H1 (cell line): ENCODE results near the gene MSANTD7. TPM values are rescaled to one million over a fixed set of nuclear protein-coding genes. Genes with fewer than 3 reads are reported as not detected.

Source experiments
- ASH2L ChIP-seq: fragments of 200-600, 300-600 bp; sonication (generic); IDR thresholded peaks from one replicate; pipeline ENCODE4 v1.7.1; 2017; ENCODE audit warnings: low read length
- BACH1 ChIP-seq: IDR thresholded peaks from 2 replicates; pipeline ENCODE4 v1.6.1; 2012; ENCODE audit warnings: low read length, improper control_type of control experiment
- CBX5 ChIP-seq: fragments of 300-800, 300-1000 bp; sonication (generic); IDR thresholded peaks from 2 replicates; pipeline ENCODE4 v1.7.1; 2016; ENCODE audit warnings: antibody characterized with exemption, low read length, low read depth
- CBX8 ChIP-seq: fragments of 300-800, 300-1000 bp; sonication (generic); IDR thresholded peaks from 2 replicates; pipeline ENCODE4 v1.7.1; 2016; ENCODE audit warnings: low read depth, low read length, borderline replicate concordance
- GTF2F1 ChIP-seq: IDR thresholded peaks from 2 replicates; pipeline ENCODE4 v1.6.1; 2012; ENCODE audit warnings: low read depth, low read length, improper control_type of control experiment, borderline replicate concordance
- HDAC2 ChIP-seq, 2 experiments: fragments of 300-600 bp in 1 of 2; sonication (generic) in 1 of 2; IDR thresholded peaks; 2 replicates each; pipeline ENCODE4 v1.6.1; 2011 to 2012; ENCODE audit warnings: low read depth in 2 of 2, low read length in 2 of 2, mild to moderate bottlenecking in 2 of 2, moderate library complexity in 2 of 2, borderline replicate concordance in 1 of 2, inconsistent platforms in 1 of 2
- MAFK ChIP-seq: IDR thresholded peaks from 2 replicates; pipeline ENCODE4 v1.6.1; 2012; ENCODE audit warnings: low read depth, mild to moderate bottlenecking, improper control_type of control experiment, low read length
- POLR2A ChIP-seq, 2 experiments: IDR thresholded peaks; 1 replicate in 1 of 2; 2 replicates in 1 of 2; pipeline ENCODE4 v1.6.1; 2011; ENCODE audit warnings: low read depth in 2 of 2, low read length in 2 of 2, mild to moderate bottlenecking in 2 of 2; ENCODE audit errors: control extremely low read depth in 1 of 2
- POLR2AphosphoS5 ChIP-seq: IDR thresholded peaks from 2 replicates; pipeline ENCODE4 v1.6.1; 2011; ENCODE audit warnings: low read depth, low read length
- RAD21 ChIP-seq, 2 experiments: IDR thresholded peaks in 1 of 2; conservative IDR thresholded peaks in 1 of 2; 2 replicates each; pipeline ENCODE4 v1.6.1; 2011; ENCODE audit warnings: low read depth in 2 of 2, low read length in 2 of 2, improper control_type of control experiment in 1 of 2, inconsistent platforms in 1 of 2, mild to moderate bottlenecking in 1 of 2, moderate library complexity in 1 of 2
- RFX5 ChIP-seq: IDR thresholded peaks from 2 replicates; pipeline ENCODE4 v1.6.1; 2011; ENCODE audit warnings: low read depth, low read length, improper control_type of control experiment, borderline replicate concordance
- TAF7 ChIP-seq: optimal IDR thresholded peaks from 2 replicates; pipeline ENCODE3; 2011; ENCODE audit warnings: low read depth, mild to moderate bottlenecking, inconsistent platforms, low read length, moderate library complexity, borderline replicate concordance
- polyA plus RNA-seq, 7 experiments: library from polyadenylated mRNA; depleted of rRNA in 3 of 7; stranded (reverse) in 5 of 7; unstranded in 2 of 7; fragments of >200 nt in 5 of 7; fragments of 200-250 nt in 2 of 7; gene quantifications; 1 replicate in 5 of 7; 2 replicates in 1 of 7; 4 replicates in 1 of 7; pipeline versions ENCODE4 v1.2.1 to v1.2.3, GENCODE V29; 2011 to 2013; ENCODE audit warnings: missing spikeins in 2 of 7, mixed read lengths in 2 of 7
- total RNA-seq: library from RNA; stranded (reverse); fragmentation: NEBNext Ultra II Directional; extraction: Animal tissue kit (Norgen Biotek cat#: 25700); gene quantifications from 2 replicates; pipeline ENCODE4 v1.2.1, GENCODE V29; 2021
- TF ChIP-seq, protein P1 (sequence below): IDR thresholded peaks from 2 replicates; pipeline ENCODE4 v1.6.1; 2012; ENCODE audit warnings: inconsistent platforms

The MSANTD7 gene
- total and polyA plus RNA-seq, 2 of the 8 experiments (the other 6 are each of a cell fraction or from before 2014, with no cell fraction given) = 5.0 to 15.2 TPM

DNA sequence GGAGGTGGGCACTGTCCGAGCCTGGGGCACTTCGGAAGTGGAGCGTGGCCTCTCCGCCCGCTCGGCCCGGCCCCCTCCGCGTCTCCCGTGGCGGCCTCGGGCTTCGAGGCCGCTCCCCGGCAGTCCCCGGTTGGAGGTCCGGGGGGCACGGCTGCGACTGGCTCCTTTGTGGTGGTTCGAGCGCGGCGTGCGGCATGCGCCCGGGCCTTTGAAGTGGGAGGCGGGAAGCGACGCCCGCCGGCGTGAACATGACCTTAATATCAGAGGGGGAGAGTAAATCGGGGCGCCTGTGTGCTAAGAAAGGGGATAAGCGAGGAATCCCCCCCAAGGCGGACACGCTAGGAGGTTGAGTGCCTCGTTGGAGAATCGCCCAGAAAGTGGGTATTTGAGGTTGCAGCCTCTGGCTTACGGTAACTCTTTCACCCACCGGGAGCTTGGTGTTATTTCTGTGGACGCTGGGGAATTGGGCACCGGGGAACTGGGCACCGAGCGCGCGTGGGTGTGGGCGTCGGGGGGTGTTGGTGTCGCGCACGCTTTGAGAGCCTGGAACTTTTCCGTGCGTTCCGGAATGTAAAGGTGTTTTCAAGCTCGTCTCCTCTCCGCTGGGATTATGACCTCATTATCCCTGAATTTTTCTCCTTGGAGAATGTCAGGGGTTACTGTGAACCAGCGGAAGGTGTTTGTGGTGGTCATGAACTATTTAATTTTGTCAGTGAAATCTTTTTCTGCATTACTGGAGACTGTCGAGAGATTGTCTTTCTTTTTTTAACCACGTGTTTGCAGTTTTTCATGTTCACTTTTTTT, 41.2 kb downstream of the MSANTD7 start (continued):
- TF ChIP-seq, protein P1, sequence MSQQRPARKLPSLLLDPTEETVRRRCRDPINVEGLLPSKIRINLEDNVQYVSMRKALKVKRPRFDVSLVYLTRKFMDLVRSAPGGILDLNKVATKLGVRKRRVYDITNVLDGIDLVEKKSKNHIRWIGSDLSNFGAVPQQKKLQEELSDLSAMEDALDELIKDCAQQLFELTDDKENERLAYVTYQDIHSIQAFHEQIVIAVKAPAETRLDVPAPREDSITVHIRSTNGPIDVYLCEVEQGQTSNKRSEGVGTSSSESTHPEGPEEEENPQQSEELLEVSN = peak; percentile 42; the same call in 1 of the 2 replicates
- TF ChIP-seq TAF7 (no peak), BACH1 (peak; percentile 38; the same call in 1 of the 2 replicates), ASH2L (no peak), CBX5 (no peak), GTF2F1 (no peak), POLR2A (IDR thresholded peaks at IDR 0.05; ENCODE audit: control extremely low read depth in 1 of 2, low read depth in 2 of 2, low read length in 2 of 2) (peak in 1 of 2 experiments; percentile 38; a peak in 1 of 3 replicates), CBX8 (no peak), POLR2AphosphoS5 (peak; percentile 56), HDAC2 (IDR thresholded peaks at IDR 0.05; ENCODE audit: borderline replicate concordance in 1 of 2, low read depth in 2 of 2, low read length in 2 of 2) (no peak), RAD21 (IDR thresholded peaks at IDR 0.05 in 1 of 2, conservative IDR thresholded peaks at IDR 0.05 in 1 of 2; ENCODE audit: low read depth in 2 of 2, low read length in 2 of 2) (no peak), RFX5 (no peak), MAFK (no peak)
